GM12873 (cell line): Measurements from ENCODE around the gene RHBDL2.

Source experiments
- CTCF ChIP-seq: IDR thresholded peaks from 2 replicates; pipeline ENCODE4 v1.5.1; 2012; ENCODE audit warnings: low read depth, mild to moderate bottlenecking, moderate library complexity, low read length, control low read depth; ENCODE audit not compliant: insufficient read depth; ENCODE audit errors: missing control alignments

RHBDL2 gene

GRCh38 chr1:38848071-38848470 is 93.6 kb downstream of the RHBDL2 start:
- TF ChIP-seq CTCF, result no peak

- no peak for TF ChIP-seq CTCF
These were observed 95.4 kb downstream of the RHBDL2 start for GRCh38 chr1:38846210-38846609.

GRCh38 chr1:38840281-38840680 is 101.3 kb downstream of the RHBDL2 start:
- TF ChIP-seq CTCF, result no peak

GRCh38 chr1:38839363-38839762 is 102.3 kb downstream of the RHBDL2 start:
- TF ChIP-seq CTCF, result no peak
